HG03039 (cell line): ENCODE data around the gene CHRD.

Experiments
- ATAC-seq: cut with Tn5 transposase; IDR thresholded peaks from one replicate; pipeline ENCODE4 v1.9.1; 2021; ENCODE audit warnings: mild to moderate bottlenecking, moderate library complexity; ENCODE audit not compliant: unreplicated experiment

Gene CHRD

DNA sequence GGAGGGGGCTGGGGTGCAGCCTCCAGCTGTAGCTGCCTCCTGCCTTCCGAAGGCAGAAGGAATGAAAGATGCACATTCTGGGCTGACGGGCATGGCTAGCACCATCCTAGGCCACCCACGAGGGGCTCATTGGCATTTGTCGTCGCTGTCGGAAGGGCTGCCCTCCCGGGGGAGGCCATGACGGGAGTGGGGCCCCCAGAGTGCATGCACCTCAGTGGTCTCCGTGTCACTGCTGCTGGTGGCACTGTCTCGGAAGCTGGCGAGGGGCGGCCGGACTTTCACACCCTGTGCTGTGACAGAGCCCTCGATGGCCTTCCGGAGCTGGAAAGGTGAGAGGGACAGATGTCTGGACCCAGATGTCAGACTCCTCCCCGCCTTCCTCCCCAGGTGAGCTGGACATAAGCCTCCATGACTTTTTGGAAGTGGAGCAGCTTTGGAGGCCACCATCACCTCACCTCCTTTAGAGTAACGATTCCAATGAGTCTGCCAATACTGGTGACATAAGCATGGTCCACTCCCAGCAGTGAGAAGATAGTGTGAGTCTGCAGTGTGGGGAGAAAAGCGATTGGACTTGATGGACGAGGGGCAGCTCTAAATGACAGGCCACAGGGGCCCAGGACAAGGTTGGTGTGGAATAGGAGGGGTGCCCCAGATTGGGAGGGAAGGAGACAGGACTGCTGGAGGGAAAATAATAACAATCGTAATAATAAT is 33.2 kb upstream of the CHRD start:
- ATAC-seq = no peak

DNA sequence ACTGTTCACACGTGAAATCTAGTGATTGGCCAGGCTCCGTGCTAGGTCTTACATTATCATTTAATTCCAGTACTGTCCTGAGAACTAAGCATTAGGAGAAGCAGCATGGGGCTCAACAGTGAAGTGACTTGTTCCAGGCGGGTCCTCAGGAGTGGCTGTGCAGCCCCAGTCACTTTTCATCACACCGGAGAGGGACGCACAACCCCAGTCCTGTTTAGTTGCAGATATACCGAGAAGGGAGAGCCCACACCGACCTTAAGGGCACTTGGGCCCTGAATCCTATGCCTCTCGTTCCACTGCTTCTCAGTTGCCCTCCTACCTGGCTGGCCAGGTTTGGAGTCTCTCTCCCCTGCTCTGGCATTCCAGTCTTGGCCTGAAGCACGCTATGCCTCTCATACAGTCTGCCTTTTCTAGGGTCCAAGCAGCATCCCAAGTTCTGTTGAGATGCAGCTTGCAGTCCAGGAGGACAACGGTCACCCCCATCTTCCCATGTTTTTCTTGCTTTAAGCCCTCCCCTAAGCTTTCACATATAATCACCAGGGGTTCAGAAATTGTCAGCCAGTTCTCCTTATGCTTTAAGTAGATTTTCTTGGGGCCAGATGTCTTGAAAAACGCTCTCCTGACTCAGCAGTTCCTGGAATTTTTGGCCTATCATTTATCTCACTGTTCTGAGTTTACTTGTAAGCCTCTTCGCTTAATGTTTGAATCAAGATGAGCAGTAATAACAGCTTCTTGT is 32.4 kb upstream of the CHRD start:
- no peak for ATAC-seq

DNA sequence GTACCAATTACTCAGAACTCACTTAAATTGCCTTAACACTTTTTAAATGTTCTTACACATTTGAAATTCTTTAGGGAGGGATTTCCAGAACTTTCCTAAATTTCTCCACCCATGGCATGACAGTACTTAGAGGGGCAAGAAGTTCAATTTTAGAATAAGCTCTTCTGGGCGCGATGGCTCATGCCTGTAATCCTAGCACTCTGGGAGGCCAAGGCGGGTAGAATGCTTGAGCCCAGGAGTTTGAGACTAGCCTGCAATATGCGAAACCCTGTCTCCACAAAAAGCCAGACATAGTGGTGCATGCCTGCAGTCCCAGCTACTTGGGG is 31.8 kb upstream of the CHRD start:
- ATAC-seq = no peak

DNA sequence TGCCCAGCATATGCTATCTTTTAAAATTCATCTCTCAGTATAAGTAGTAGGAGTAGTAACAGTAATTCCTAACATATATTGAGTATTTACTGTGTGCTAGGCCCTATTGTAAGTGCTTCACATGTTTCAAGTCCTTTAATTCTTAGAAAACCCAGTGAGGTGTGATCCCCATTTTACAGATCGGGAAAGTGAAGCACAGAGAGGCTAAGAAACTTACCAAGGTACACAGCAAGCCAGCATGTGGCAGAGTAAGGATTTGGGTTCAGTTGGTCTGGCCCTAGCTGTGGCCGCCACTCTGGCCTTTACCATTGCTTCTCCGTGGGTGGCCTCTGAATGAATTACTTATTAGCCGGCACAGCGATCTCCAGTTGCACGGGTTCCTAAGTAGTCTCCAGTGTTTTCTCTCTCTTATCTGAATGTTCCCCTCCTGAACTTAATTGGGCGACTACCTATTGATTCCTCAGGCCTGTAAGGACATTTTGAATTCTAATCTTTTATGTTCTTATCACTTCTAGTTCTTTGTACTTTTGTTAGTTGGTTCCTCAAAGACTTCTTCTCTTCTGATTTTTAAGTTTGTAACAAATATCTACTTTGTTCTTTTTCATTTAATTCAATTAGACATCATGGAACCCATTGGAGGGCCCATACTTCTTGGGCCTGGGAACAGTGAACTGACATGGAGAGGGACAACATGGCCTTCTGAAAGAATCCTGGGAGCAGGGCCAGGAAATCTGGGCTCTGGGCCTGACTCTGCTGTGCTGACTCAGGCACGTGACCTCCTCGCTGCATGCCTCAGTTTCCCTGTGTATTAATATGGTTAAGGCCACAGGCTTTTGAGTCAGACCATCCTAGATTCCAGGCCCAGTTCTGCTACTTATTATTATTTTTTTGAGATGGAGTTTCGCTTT is 30.0 kb upstream of the CHRD start:
- no peak for ATAC-seq

DNA sequence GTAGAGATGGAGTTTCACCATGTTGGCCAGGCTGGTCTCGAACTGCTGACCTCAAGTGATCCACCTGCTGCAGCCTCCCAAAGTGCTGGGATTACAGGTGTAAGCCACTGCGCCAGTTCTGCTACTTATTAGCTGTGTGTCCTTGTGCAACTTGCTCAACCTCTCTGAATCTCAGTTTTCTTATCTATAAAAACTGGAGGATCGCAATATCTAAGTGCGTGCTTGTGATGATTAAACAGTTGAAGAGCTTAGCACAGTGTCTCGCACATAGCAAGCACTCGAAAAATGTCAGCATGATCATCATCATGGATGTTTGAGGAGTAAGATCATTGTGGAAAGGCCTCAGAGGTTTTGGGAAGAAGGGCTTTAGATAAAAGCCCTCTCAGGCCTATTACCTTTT is 29.2 kb upstream of the CHRD start:
- no peak for ATAC-seq

DNA sequence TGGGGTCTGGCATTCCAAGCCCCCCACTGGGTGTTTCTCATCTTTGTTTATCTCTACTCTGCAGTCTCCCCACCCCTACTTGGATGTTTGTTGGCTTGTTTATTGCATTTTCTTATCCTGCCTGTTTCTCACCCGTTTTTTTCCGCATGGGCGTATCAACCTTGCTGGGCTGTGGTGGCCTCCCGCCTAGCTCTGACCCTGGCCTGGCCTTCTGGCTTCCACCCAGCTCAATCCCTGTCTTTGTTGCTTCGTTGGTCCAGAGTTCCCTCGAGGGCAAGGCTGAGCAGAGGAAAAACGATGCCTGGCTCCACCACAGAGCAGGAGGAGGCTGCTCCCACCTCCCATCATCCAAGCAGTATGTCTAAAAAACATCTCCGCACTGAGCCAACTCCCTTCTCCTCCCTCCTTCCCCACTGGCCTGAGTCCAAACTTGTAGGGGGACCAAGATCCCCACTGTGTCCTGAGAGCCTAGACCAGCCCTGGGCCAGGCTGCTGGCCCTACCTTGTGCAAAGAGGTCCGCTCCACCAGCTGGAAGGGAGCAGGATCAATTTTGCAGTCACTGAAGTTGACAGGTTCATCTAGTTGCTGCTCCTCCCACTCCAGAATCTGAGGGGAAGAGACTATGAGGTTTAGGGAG is 28.2 kb upstream of the CHRD start:
- no peak for ATAC-seq

DNA sequence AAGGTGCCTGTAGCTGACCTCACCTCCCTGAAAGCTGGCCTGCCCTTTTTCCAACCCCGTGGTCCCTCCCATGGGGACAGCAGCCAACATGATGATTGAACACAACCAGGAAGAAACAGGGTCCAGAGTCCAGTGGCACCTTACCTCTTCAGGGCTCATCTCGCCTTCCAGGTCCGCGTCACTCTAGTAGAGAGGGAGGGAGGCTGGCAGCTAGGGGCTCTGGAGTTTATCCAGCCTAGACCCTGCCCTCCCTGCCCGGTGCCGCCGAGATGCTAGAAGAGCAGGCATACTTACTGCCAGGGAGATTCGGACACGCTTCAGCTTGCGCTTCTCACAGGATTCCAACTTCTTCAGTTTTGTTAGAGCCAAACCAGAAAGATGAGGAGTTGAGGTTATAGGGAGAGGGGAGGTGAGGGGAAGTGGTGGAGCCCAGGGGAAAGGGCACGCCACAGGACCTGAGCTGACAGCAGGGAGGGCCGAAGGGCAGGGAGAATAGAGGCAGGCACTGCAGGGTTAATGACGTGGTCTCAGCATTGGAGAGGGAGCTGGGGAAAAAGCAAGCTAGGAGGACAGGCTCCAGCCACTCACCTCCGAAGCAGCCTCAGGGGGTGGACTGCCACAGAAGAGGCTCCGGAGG is 27.6 kb upstream of the CHRD start:
- no peak for ATAC-seq

DNA sequence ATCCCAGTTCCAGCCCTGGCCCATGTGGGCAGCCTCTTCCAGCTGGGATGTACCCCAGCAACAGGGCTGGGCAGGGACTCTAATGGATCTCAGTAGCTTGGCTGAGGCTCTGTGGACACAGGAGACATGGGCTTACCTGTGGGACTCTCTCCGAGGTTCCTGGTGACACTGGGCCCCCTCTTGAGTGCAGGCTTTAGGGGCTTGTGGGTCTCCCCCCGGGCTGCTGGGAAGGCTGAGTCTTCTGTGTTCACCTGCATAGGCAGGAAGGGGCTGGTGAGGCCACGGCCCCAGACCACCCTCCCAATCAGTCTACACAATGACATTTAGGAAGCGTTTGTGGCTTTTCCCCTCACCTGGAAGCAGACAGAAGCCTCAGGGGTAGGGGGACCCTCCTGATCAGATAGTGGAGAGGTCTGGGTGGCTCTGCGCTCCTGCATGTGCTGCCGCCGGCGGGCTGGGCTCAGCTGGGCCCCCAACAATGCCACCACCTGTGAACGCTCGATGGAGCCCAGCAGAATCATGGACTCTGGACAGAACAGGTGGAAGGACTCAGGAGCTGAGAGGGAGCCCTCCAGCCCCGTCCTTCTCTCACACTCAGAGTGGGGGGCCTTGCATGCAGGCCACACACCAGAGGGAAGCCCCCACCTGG is 26.8 kb upstream of the CHRD start:
- no peak for ATAC-seq

DNA sequence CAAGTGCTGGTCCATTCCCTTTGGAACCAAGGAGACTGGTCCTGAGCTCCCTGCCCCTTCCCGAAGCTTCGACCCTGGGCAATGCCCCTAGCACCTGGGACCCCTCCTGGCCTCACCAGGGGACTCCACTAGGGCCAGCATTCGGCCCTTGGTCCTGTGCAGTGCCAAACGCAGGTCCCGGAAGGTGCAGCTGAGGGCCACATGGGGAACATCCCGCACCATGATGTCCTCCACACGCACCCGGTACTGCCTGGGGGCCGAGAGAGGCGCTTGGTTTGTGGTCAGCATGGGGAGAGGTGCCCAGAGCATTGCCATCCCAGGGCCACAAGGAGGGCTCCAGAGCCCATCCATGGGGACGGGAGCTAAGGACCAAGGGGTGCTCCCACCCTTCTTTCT is 26.3 kb upstream of the CHRD start:
- ATAC-seq = no peak

DNA sequence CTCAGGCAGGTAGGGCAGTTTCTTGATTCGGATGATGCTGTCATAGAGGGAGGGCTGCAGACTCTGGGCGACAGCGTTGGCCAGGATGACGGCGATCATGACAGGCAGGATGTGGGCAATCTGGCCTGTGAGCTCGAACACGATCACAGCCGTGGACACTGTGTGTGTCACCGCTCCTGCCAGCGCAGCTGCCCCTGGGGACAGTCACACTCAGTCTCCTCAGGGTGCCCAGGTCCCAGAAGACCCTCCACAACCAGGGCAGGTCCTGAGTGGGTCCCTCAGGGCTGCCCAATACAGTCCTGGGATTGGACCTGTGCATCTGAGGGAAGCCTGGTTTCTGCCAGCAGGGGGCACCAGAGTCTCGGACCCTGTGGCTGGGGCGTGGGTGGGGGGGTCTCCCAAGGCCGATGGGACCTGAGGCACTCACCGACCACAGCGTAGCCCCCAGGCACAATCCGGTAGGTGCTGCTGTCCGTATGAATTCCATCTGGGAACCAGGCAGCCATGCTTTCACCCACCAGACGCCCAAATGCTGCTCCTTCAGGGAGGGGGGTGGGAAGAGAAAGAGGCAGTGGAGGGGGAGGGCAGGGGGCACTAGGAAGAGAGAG is 25.6 kb upstream of the CHRD start:
- ATAC-seq = no peak

DNA sequence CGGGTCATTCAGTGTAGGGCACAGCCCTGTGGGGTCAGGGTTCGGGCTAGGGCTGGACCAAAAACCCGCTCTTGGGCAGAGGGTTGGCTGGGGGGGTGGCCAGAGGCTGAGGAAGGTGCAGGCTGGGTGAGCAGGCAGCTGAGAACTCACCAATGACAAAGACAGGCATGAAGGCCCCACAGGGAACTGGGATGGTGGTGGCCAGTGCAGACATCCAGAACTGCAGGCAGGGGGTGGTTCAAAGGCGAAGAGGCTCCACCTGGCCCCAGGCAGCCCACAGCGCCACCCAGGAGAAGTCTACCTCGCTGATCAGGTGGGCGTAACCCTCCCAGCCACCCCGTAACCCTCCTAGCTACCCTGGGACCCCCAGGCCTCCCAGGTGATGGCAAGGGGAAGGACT is 25.1 kb upstream of the CHRD start:
- no peak for ATAC-seq

DNA sequence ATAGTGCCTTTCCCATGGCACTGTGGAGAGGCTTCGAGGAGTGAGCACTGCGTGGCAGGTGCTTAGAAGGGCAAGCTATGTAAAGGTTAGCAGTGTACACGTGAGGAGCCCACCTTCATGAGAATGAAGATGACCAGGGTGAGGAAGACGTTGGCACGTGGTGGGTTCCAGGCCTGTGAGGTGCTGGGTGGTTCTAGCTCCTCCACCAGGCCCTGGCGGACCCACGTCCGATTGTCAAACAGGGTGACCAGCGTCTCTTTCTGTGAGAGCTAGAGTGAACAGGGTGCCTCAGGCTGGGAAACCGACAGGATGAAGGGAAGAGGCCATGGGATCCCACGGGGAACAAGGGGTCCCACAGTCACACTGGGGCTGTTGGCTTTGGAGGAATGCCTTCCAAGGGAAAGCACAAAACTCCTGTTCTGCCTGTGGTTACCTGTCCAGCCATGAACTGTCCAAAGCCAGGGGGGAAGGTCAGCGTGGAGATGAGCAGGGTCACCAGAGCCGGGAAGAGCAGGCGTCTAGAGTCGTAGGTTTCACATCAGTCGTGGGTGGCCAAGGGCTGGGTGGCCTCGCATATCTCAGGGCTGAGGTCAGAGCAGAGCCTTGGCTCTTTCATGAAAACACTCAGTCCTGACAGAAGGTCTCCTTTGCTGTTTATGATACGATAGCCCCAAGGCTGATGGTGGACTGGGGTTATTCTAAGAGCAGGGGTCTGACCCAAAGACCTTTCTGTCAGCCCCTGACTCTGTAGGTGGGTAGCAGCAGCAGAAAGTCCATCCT is 24.4 kb upstream of the CHRD start:
- ATAC-seq = no peak

DNA sequence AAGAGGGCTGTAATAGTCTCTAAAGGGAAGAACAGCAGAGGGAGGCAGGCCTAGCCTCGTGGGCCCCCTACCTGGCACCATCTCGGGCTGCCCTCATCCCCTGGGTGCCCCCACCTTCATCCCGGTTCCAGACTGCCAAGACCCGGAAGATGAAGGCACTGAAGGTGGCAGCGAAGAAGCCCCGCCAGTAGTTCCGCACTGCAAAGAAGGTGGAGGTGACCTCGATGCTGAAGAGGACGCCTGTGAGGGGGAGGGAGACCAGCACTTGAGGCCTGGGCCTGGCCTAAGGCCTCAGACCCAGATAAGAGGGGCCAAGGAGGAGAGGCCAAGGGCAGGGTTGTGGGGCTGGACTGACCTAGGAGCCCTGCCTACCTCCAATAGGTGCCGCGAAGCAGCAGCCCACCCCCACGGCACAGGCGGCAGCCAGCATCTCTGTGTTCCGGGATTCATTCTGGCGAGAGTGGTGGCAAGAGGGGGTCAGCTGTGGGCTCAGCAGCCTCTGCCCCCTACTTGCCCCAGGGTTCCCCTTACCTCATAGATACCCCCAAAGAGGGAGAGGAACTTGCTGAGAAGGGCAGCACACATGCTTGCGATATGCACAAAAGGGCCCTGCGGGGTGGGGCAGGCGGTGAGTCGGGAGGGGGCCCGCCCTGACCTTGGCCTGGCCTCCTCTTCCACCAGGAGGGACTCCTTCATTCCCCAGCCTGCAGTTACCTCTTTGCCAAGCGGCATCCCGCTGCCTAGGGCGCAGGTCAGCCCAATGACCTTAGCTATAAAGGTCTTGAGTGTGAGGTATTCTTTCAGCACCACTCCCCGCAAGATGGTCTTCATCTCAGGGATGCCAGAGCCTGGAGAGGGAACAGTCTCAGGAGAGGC is 22.4 kb upstream of the CHRD start:
- no peak for ATAC-seq

DNA sequence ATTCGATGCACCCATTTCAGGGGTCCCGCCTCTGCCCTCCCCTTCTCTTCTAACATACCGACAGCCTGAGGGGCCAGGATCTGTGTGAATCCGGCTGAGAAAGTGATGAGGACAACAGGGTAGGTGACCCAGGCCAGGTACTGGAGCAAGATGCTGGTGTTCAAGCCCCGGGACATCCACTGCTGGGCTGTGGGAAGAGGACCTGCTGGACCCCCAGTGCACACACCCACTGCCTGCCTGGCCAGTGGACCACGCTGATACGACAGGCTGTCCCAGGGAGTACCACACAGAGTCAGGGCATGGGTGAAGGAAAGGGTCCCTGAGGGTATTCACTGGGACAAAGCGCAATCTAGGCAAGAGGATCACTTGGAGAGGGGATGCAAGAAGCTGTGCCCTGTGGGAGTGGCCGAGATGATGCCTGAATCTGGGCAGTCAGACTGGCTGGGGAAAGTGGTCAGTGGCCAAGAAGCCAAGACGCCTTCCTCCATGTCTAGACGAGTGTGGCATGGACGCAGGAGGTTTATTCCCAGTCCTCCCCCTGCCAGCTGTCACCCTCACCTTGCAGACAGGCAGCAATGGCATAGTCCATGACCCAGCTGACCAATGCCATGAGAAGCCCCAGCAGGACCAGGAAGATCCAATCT is 21.6 kb upstream of the CHRD start:
- no peak for ATAC-seq

DNA sequence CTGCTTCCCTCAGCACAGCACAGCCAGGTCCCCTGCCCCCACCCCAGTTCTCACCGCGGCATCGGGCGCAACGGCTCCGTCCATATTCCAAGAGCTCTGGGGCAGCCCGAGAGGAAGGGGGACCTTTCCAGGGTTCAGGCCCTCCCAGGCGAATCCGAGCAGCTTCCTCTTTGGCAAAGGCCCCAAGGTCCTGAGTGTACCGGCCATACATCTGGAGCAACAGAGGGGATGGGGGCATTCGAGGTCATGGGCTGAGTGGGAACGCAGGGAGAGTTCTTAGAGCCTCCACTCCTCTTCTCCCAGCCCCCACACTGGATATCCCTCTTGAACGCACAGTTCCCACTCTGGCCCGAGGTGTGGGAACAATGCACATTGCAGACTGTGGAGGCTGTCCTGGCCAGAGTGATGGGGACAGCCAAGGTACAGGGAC is 20.9 kb upstream of the CHRD start:
- ATAC-seq = no peak

DNA sequence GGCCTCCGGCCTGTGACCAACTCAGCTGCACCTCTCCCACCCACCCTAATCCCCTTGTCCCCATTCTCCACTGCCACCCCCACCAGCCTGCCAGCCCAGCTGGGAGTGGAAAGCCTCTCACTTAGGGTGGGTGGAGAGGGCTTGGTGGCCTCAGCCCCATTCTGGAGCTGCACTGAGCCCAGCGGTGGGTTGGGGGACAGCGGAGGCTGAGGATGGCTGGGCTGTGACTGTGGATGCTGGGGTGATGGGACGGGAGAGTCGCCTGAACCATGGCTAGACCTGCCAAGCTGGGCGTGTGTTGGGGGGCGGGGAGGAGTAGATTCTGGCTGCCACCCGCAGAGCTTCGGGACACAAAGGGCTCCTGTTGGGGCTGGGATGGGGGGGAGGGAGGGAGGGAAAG is 20.2 kb upstream of the CHRD start:
- ATAC-seq = no peak

DNA sequence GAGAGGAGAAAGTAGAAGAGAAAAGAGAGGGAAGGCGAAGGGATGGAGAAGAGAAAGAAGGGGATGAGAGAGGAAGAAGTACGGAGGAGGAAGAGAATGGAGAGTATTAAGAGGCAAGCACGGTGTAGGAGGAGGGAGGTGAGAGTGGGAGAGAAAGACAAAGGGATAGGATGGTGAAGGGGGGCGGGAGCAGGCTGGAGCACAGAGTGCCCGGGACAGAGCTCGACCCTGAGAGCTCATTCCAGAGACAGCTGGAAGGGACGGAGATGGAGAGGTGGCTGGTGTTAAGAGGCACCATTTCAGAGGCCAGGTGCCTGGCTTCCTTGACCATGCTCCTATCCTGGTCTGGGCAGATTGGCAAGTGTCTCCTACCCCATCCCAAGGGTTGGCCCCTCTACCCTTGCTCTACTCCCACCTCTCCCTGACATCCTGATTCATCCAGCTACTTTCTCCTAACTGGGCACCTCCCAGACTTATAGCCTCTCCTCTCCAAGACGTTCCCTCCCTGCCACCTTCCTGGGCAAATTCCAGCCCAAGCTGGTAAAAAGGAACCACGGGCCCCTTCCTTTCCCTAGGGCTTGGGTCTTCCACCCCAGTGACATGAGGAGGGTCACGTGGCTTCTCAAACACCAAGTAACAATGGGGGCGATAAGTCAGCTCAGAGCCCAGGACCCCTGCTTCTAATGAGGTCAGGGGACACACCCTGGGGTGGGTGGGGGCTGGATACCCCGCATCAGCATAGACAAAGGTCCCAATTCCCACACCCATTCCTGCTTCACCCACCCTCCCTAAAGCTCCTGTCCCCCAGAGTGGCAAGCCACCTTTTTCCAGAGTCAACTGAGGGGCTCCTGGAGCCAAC is 19.6 kb upstream of the CHRD start:
- no peak for ATAC-seq
